K562 (cell line): ENCODE data around the gene ZNF689. TPM values are rescaled to one million over a fixed set of nuclear protein-coding genes. Genes with fewer than 3 reads are reported as not detected.

Experiments used
- CBX5 ChIP-seq: IDR thresholded peaks from 2 replicates; pipeline ENCODE4 v1.6.1; 2014; ENCODE audit warnings: low read depth, borderline replicate concordance
- DDX20 ChIP-seq: fragments of 450-650 bp; IDR thresholded peaks from 2 replicates; pipeline ENCODE4 v1.6.1; 2016; ENCODE audit warnings: missing genetic modification characterization, low read depth, mild to moderate bottlenecking, missing compliant biosample characterization, moderate library complexity
- FIP1L1 ChIP-seq: fragments of 200-400 bp; formaldehyde crosslinking; IDR thresholded peaks from 2 replicates; pipeline ENCODE4 v1.6.1; 2018; ENCODE audit warnings: mild to moderate bottlenecking, low read depth, low read length; ENCODE audit not compliant: poor library complexity, severe bottlenecking
- GTF2E2 ChIP-seq: fragments of 200-800 bp; sonication (Bioruptor generic); IDR thresholded peaks from 2 replicates; pipeline ENCODE4 v1.6.1; 2016; ENCODE audit warnings: missing genetic modification characterization, missing compliant biosample characterization
- ZBTB17 ChIP-seq: fragments of 450-650 bp; formaldehyde crosslinking; IDR thresholded peaks from 2 replicates; pipeline ENCODE4 v1.4.0; 2020; ENCODE audit warnings: mild to moderate bottlenecking
- ZNF263 ChIP-seq: sonication (generic); formaldehyde crosslinking; IDR thresholded peaks from 2 replicates; pipeline ENCODE4 v1.8.0; 2022; ENCODE audit warnings: mild to moderate bottlenecking, missing genetic modification reagents, borderline replicate concordance
- ZNF316 ChIP-seq: fragments of 450-650 bp; IDR thresholded peaks from 2 replicates; pipeline ENCODE4 v1.6.1; 2016
- polyA plus RNA-seq, 8 experiments: library from polyadenylated mRNA; depleted of rRNA in 4 of 8; stranded (reverse) in 5 of 8; unstranded in 3 of 8; fragments of >200 nt; fragmentation: Nextera tagmentation in 2 of 8; fragmentation: Illumina TruSeq in 1 of 8; extraction: Ambion mirVana in 2 of 8; extraction: Trizol in 1 of 8; gene quantifications; 2 replicates each; pipeline versions ENCODE4 v1.2.1 to v1.2.3, GENCODE V29; 2011 to 2014; ENCODE audit warnings: inconsistent platforms in 1 of 8, missing spikeins in 1 of 8
- total RNA-seq, 7 experiments: library from RNA; depleted of rRNA in 6 of 7; stranded (reverse); fragments of >200 nt in 6 of 7; fragmentation: Illumina TruSeq in 2 of 7; extraction: Trizol in 2 of 7; gene quantifications; 2 replicates each; pipeline versions ENCODE4 v1.2.1 to v1.2.3, GENCODE V29; 2011 to 2021; ENCODE audit warnings: low replicate concordance in 1 of 7
- TF ChIP-seq, protein P1 (sequence below): sonication (generic); formaldehyde crosslinking; IDR thresholded peaks from 2 replicates; pipeline ENCODE4 v1.8.0; 2023; ENCODE audit warnings: mild to moderate bottlenecking, missing genetic modification reagents
- TF ChIP-seq, protein P2 (sequence below): fragments of 250-450 bp; sonication (Bioruptor Pico); IDR thresholded peaks from 2 replicates; pipeline ENCODE4 v1.8.0; 2021; ENCODE audit warnings: mild to moderate bottlenecking, moderate library complexity
- TF ChIP-seq, protein P3 (sequence below): conservative IDR thresholded peaks from 2 replicates; pipeline ENCODE4 v1.6.1; 2011; ENCODE audit warnings: low read depth, mild to moderate bottlenecking, low read length; ENCODE audit not compliant: control insufficient read depth
- TF ChIP-seq, protein P4 (sequence below): fragments of 250-450 bp; sonication (Bioruptor Pico); IDR thresholded peaks from 2 replicates; pipeline ENCODE4 v1.4.0; 2020; ENCODE audit warnings: mild to moderate bottlenecking, moderate library complexity

Gene ZNF689
- total and polyA plus RNA-seq, 9 of the 15 experiments (the other 6 are each of a cell fraction or from before 2014, with no cell fraction given), result 5.4 to 15.4 (median 10.8) TPM

DNA sequence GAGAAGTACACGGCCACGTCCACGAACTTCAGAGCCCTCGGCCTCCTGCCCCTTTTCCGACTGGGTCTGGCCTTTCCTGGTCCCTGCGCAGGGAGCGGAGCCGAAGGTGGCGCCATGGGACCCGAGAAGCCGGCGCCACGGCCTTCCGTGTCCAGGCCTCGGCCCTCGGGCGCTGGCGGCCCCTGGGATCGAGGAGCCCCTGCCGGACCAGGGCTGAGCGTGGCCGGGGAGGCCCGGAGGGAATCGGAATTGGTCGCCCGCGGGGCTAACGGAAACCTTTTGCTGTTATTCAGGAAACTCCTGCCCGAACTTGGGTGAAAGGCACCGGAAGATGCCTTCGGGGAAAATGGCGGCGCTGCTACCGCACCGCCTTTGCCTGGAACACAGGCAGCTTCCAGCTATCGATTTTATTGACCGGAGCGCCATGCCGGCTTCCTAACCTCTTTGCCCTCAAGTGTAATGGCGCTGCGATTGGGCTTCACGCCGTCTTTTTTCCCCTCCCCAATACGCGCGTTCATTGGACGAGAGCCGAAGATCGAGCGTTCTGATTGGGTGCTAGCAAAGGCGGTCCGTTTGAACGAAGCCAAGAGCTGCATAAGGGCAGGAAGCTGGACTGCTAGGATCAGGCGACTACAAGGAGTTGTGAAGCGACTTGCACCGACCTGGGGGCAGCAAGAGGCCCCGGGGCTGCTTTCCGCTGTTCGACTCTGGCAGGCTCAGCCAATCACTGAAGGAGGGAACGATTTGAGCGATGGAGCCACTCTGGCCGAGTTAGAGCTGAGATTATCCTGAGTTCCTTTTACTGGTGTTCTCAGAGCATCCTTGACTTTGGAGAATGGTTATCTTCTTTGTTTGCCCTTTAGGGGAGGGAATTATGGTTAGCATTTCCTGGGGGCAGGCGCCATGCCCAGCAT, at the start of gene ZNF689 (continued):
- TF ChIP-seq, protein P1, sequence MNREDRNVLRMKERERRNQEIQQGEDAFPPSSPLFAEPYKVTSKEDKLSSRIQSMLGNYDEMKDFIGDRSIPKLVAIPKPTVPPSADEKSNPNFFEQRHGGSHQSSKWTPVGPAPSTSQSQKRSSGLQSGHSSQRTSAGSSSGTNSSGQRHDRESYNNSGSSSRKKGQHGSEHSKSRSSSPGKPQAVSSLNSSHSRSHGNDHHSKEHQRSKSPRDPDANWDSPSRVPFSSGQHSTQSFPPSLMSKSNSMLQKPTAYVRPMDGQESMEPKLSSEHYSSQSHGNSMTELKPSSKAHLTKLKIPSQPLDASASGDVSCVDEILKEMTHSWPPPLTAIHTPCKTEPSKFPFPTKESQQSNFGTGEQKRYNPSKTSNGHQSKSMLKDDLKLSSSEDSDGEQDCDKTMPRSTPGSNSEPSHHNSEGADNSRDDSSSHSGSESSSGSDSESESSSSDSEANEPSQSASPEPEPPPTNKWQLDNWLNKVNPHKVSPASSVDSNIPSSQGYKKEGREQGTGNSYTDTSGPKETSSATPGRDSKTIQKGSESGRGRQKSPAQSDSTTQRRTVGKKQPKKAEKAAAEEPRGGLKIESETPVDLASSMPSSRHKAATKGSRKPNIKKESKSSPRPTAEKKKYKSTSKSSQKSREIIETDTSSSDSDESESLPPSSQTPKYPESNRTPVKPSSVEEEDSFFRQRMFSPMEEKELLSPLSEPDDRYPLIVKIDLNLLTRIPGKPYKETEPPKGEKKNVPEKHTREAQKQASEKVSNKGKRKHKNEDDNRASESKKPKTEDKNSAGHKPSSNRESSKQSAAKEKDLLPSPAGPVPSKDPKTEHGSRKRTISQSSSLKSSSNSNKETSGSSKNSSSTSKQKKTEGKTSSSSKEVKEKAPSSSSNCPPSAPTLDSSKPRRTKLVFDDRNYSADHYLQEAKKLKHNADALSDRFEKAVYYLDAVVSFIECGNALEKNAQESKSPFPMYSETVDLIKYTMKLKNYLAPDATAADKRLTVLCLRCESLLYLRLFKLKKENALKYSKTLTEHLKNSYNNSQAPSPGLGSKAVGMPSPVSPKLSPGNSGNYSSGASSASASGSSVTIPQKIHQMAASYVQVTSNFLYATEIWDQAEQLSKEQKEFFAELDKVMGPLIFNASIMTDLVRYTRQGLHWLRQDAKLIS (CRISPR knock-in tag), result peak; percentile 44; the same call in 1 of the 2 replicates
- TF ChIP-seq ZNF263 (CRISPR knock-in tag), result peak; percentile 54; the same call in 1 of the 2 replicates
- TF ChIP-seq ZBTB17 (CRISPR knock-in tag), result peak; percentile 83; the same call in 1 of the 2 replicates
- TF ChIP-seq, protein P2, sequence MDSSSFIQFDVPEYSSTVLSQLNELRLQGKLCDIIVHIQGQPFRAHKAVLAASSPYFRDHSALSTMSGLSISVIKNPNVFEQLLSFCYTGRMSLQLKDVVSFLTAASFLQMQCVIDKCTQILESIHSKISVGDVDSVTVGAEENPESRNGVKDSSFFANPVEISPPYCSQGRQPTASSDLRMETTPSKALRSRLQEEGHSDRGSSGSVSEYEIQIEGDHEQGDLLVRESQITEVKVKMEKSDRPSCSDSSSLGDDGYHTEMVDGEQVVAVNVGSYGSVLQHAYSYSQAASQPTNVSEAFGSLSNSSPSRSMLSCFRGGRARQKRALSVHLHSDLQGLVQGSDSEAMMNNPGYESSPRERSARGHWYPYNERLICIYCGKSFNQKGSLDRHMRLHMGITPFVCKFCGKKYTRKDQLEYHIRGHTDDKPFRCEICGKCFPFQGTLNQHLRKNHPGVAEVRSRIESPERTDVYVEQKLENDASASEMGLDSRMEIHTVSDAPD, result no peak
- TF ChIP-seq DDX20 (tag), result no peak
- TF ChIP-seq GTF2E2 (tag), result peak; percentile 82
- peak; percentile 63 for TF ChIP-seq FIP1L1
- TF ChIP-seq, protein P3, sequence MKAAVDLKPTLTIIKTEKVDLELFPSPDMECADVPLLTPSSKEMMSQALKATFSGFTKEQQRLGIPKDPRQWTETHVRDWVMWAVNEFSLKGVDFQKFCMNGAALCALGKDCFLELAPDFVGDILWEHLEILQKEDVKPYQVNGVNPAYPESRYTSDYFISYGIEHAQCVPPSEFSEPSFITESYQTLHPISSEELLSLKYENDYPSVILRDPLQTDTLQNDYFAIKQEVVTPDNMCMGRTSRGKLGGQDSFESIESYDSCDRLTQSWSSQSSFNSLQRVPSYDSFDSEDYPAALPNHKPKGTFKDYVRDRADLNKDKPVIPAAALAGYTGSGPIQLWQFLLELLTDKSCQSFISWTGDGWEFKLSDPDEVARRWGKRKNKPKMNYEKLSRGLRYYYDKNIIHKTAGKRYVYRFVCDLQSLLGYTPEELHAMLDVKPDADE, result peak; percentile 93
- TF ChIP-seq CBX5, result no peak
- TF ChIP-seq, protein P4, sequence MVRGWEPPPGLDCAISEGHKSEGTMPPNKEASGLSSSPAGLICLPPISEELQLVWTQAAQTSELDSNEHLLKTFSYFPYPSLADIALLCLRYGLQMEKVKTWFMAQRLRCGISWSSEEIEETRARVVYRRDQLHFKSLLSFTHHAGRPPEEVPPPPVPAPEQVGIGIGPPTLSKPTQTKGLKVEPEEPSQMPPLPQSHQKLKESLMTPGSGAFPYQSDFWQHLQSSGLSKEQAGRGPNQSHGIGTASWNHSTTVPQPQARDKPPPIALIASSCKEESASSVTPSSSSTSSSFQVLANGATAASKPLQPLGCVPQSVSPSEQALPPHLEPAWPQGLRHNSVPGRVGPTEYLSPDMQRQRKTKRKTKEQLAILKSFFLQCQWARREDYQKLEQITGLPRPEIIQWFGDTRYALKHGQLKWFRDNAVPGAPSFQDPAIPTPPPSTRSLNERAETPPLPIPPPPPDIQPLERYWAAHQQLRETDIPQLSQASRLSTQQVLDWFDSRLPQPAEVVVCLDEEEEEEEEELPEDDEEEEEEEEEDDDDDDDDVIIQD (CRISPR knock-in tag), result no peak
- peak; percentile 28; the same call in 1 of the 2 replicates for TF ChIP-seq ZNF316
- TF ChIP-seq, all 486 proteins: peak for 133
